GM10847 (cell line): ENCODE measurements around the gene ADTRP.

ENCODE experiments used
- POLR2A ChIP-seq: IDR thresholded peaks from 2 replicates; pipeline ENCODE4 v1.6.1; 2011; ENCODE audit not compliant: insufficient read length; ENCODE audit errors: extremely low read depth

ADTRP gene

DNA sequence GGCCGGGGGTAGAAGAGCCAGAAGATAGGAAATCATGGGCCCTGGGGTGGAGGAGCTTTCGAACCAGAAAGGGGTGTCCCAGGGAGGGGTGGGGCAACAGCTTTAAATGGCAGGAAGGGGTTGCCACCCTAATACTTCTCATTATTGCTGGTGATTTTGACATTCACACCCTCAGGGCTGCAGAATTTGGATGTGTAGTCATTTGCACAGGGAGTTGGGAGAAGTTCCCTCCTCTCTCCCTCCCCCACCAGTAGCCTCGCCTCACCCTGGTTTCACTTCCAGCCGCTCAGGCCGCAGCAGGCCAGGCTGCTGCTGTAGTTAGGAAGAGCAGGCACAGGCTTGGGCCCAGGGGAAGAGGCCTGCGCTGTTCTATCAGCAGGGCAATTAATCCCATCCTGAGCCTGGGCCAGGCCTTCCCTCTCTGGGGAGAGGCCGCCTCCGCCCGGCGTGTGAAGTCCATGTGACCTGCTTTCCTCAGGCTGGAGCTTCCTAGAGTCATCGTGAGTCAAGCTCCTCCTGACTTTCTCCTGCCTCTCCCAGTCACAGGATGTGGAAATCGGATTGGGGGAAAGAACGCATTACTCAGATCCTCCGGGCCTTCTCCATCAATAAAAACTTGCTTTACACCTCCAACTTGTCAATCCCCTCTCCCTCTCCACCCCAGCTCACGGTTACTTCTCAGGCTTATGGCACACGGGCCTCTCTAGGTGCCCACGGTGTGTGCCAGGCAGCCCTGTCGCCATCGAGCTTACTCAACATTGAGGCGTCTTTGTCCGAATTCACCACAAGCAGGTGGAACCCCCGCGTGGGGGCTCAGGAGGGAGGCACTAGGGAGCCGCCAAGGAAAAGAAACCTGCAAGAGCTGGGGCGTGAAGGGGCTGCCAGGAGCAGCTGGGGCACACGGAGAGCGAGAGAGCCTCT lies 7.8 kb downstream of the ADTRP start:
- TF ChIP-seq POLR2A: no peak

GRCh38 chr6:11769811-11770545 lies 8.6 kb downstream of the ADTRP start:
- TF ChIP-seq POLR2A: no peak

DNA sequence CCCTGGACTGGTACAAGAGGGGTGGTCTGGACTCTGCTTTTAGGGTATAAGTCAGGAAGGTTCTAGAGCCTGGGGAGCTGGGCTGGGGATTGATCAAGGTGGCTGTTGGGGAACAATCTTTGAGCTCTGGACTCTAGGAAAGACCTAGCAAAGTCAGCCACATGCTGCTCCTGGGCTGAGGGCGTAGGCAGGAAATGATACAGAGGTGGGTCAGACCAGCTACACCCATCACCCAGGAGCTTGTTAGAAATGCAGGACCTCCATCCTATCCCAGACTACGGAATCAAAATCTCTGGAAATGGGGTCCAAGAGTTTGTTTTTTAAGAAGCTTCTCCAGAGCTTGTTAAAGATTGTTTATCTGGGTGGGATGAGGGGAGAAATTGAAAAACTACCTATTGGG lies 9.4 kb downstream of the ADTRP start:
- no peak for TF ChIP-seq POLR2A

- TF ChIP-seq POLR2A: no peak
Observed at GRCh38 chr6:11767978-11768756, 10.4 kb downstream of the ADTRP start.

- no peak for TF ChIP-seq POLR2A
Observed at GRCh38 chr6:11767458-11767857, 11.1 kb downstream of the ADTRP start.

DNA sequence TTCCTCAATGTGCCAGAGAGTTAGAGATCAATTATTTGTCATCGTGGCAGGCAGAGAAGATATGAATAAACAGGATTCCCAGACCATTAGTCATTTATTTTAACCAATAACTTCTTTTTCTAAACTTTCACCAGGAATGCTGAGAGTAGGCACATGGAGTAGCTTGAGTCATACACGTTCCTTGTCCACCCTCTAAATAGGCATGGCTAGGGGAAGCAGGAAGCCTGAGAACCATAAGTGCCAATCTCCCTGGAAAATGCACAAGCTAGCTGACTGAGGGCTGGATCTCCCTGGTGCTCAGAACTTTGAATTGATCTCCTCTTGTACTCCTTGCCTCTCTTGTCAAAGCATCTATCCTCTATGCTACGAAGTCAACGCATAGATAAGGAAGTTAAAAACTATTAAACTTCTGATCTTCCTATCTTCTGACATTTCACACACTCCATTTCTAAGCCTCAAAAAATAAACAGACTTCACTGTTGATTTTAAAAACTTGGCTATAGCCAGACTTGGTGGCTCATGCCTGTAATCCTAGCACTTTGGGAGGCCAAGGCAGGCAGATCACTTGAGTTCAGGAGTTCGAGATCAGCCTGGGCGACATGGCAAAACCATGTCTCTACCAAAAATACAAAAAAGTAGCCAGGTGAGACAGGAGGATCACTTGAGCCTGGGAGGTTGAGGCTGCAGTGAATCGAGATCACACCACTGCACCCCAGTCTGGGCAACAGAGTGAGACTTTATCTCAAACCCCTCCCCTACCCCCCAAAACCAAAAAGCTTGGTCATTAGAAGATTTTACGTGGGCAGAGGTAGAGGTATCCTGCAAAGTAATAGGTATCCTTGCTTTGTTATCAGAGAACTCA lies 11.8 kb downstream of the ADTRP start:
- TF ChIP-seq POLR2A: no peak

- no peak for TF ChIP-seq POLR2A
Observed at GRCh38 chr6:11766043-11766442, 12.6 kb downstream of the ADTRP start.

GRCh38 chr6:11764250-11764604 lies 14.4 kb downstream of the ADTRP start:
- TF ChIP-seq POLR2A: no peak

GRCh38 chr6:11763460-11764249 lies 14.9 kb downstream of the ADTRP start:
- no peak for TF ChIP-seq POLR2A

DNA sequence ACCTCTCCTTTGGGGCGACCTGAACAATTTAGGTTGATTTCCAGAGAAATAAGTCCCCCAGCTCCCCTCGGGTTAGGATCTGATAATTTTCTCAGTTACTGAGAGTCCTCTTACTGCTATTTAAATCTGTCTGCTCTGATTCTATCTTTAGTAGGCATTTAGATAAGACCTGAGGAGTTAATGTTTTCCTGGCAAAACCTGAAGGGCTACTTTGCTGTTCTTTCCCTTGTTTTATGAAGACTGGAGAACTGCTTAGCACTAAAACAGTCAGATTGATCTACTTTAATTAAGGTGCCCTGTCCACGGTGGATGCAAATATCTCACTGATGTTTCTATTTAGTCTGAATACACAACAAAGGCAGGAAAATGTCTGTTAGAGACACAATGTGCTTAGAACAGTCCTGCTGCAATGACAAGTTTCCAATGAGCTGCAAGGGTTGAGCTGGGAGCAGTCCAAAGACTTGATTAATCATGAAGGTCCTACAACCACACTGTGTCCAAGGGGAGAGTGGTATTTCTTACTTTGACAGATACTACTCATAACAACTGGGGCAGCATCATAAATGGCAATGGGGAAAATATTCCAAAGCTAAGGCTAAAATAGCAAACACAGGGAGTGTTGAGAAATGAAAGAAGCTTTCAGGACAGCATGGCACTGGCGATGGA lies 15.7 kb downstream of the ADTRP start:
- TF ChIP-seq POLR2A: no peak

GRCh38 chr6:11761744-11762620 lies 16.6 kb downstream of the ADTRP start:
- no peak for TF ChIP-seq POLR2A

- TF ChIP-seq POLR2A: no peak
Observed at GRCh38 chr6:11760015-11760473, 18.6 kb downstream of the ADTRP start.
